ENCODE results near the gene ZBTB18. TPM values are rescaled to one million over a fixed set of nuclear protein-coding genes. Genes with fewer than 3 reads are reported as not detected.

The ZBTB18 gene
- polyA plus RNA-seq, 4 donors, result 10.5 to 28.9 (median 24.8) TPM

GRCh38 chr1:244060117-244060516 is 9.0 kb downstream of the ZBTB18 start:
- DNase-seq (ENCODE audit: low read depth in 4 of 4, low spot score in 3 of 4), result no peak

GRCh38 chr1:244060686-244061085 is 9.6 kb downstream of the ZBTB18 start:
- no peak for DNase-seq (ENCODE audit: low read depth in 4 of 4, low spot score in 3 of 4)

- DNase-seq (ENCODE audit: low read depth in 4 of 4, low spot score in 3 of 4), result no peak
Observed at GRCh38 chr1:244062156-244062725, 11.2 kb downstream of the ZBTB18 start.

GRCh38 chr1:244063498-244063897 is 12.4 kb downstream of the ZBTB18 start:
- DNase-seq (ENCODE audit: low read depth in 4 of 4, low spot score in 3 of 4), result no peak

- DNase-seq (ENCODE audit: low read depth in 4 of 4, low spot score in 3 of 4), result no peak
Observed at GRCh38 chr1:244064621-244065020, 13.5 kb downstream of the ZBTB18 start.

- no peak for DNase-seq (ENCODE audit: low read depth in 4 of 4, low spot score in 3 of 4)
Observed at GRCh38 chr1:244065063-244065793, 14.1 kb downstream of the ZBTB18 start.

- no peak for DNase-seq (ENCODE audit: low read depth in 4 of 4, low spot score in 3 of 4)
Observed at GRCh38 chr1:244065960-244066388, 14.9 kb downstream of the ZBTB18 start.

GRCh38 chr1:244066954-244067716 is 16.1 kb downstream of the ZBTB18 start:
- DNase-seq (ENCODE audit: low read depth in 4 of 4, low spot score in 3 of 4), result no peak

GRCh38 chr1:244067893-244068292 is 16.8 kb downstream of the ZBTB18 start:
- DNase-seq (ENCODE audit: low read depth in 4 of 4, low spot score in 3 of 4), result no peak

GRCh38 chr1:244068567-244068966 is 17.5 kb downstream of the ZBTB18 start:
- no peak for DNase-seq (ENCODE audit: low read depth in 4 of 4, low spot score in 3 of 4)

GRCh38 chr1:244069326-244069898 is 18.3 kb downstream of the ZBTB18 start:
- DNase-seq (ENCODE audit: low read depth in 4 of 4, low spot score in 3 of 4), result no peak

- DNase-seq (ENCODE audit: low read depth in 4 of 4, low spot score in 3 of 4), result no peak
Observed at GRCh38 chr1:244074559-244075171, 23.6 kb downstream of the ZBTB18 start.

GRCh38 chr1:244075247-244075722 is 24.2 kb downstream of the ZBTB18 start:
- no peak for DNase-seq (ENCODE audit: low read depth in 4 of 4, low spot score in 3 of 4)

- DNase-seq (ENCODE audit: low read depth in 4 of 4, low spot score in 3 of 4), result no peak
Observed at GRCh38 chr1:244076740-244077139, 25.7 kb downstream of the ZBTB18 start.

- DNase-seq (ENCODE audit: low read depth in 4 of 4, low spot score in 3 of 4), result no peak
Observed at GRCh38 chr1:244077473-244078220, 26.6 kb downstream of the ZBTB18 start.

GRCh38 chr1:244080343-244080929 is 29.4 kb downstream of the ZBTB18 start:
- no peak for DNase-seq (ENCODE audit: low read depth in 4 of 4, low spot score in 3 of 4)

- DNase-seq (ENCODE audit: low read depth in 4 of 4, low spot score in 3 of 4), result no peak
Observed at GRCh38 chr1:244082969-244083368, 31.9 kb downstream of the ZBTB18 start.

- no peak for DNase-seq (ENCODE audit: low read depth in 4 of 4, low spot score in 3 of 4)
Observed at GRCh38 chr1:244083383-244083943, 32.4 kb downstream of the ZBTB18 start.

- DNase-seq (ENCODE audit: low read depth in 4 of 4, low spot score in 3 of 4), result no peak
Observed at GRCh38 chr1:244084763-244085162, 33.7 kb downstream of the ZBTB18 start.
